ENCODE measurements around the gene OPTC. TPM values are rescaled to one million over a fixed set of nuclear protein-coding genes. Genes with fewer than 3 reads are reported as not detected.
A peak's percentile ranks its signal among the peaks of the same experiment; 100 is the strongest.

Gene OPTC
- total RNA-seq, 2 experiments from 2014 or later: not detected

GRCh38 chr1:203557390-203557789 lies 63.4 kb downstream of the OPTC start:
- H3K27ac Mint-ChIP-seq: no peak overlapping the region
- CTCF ChIA-PET: interaction anchor here (1.4 kb wide), 1 partner anchor 290 kb away, joined by 3 read pairs; no protein-coding TSS in a partner anchor
- no peak overlapping the region for H3K4me3 Mint-ChIP-seq
- POLR2A ChIA-PET: no interaction called here
- intact Hi-C loops (cut with micrococcal nuclease): no loop called here
- H3K4me1 Mint-ChIP-seq (ENCODE audit: low read depth): no peaks in the 10 kb centered on the region
- H3K9me3 Mint-ChIP-seq: no peaks in the 10 kb centered on the region
- no peaks in the 10 kb centered on the region for H3K36me3 Mint-ChIP-seq
- no peak for DNase-seq
- peaks cover 2% of the 10 kb centered on the region for H3K27me3 Mint-ChIP-seq

- POLR2A ChIA-PET: no interaction called here
- H3K4me1 Mint-ChIP-seq (ENCODE audit: low read depth): no peaks in the 10 kb centered on the region
- no peak overlapping the region for H3K4me3 Mint-ChIP-seq
Observed at GRCh38 chr1:203558064-203558760, 64.3 kb downstream of the OPTC start.

More at GRCh38 chr1:203558064-203558760, 64.3 kb downstream of the OPTC start:
- H3K36me3 Mint-ChIP-seq: no peaks in the 10 kb centered on the region
- CTCF ChIA-PET: interaction anchor here (0.7 to 1.4 kb wide), 2 partner anchors 54 to 291 kb away, joined by 3 read pairs; no protein-coding TSS in a partner anchor
- H3K27me3 Mint-ChIP-seq: peaks cover 2% of the 10 kb centered on the region
- no peak overlapping the region for H3K27ac Mint-ChIP-seq
- intact Hi-C loops (cut with micrococcal nuclease): no loop called here
- peak; percentile 18 for DNase-seq
- H3K9me3 Mint-ChIP-seq: no peaks in the 10 kb centered on the region

Other genes starting within 250 kb of the OPTC start
- 100 to 1,000 TPM; 150 TPM for gene BTG2, start 188.6 kb upstream of the OPTC start, total RNA-seq
- gene FMOD, start 143.0 kb upstream of the OPTC start, total RNA-seq: 1 to 10 TPM in 1 of 2 experiments, under 1 TPM in 1; 0.95 to 1.9 TPM
- gene PRELP, start 18.3 kb upstream of the OPTC start, total RNA-seq: not detected
- 10 to 100 TPM; 48.1 to 52.7 TPM for gene ATP2B4, start 132.7 kb downstream of the OPTC start, total RNA-seq

Measured in activated CD4-positive, alpha-beta memory T cell treated with anti-CD3 and anti-CD28 coated beads for 36 hours (primary cell).